Activated CD4-positive, alpha-beta T cell treated with anti-CD3 and anti-CD28 coated beads for 48 hours (primary cell): ENCODE data around the gene CPSF3.
"Not testable (repeated sequence)": the region's sequence is repeated elsewhere in the genome, so short reads cannot be mapped to it uniquely, and the experiment has no call there.

ENCODE experiments used
- DNase-seq: peaks from one replicate; pipeline ENCODE4 v3.0.0-alpha.2; 2020

CPSF3 gene

GRCh38 chr2:9472511-9472910 lies 49.1 kb downstream of the CPSF3 start:
- no peak for DNase-seq

- peak; percentile 46 for DNase-seq
Measured at GRCh38 chr2:9473308-9473984, 50.0 kb downstream of the CPSF3 start.

- peak; percentile 79 for DNase-seq
Measured at GRCh38 chr2:9473985-9474360, 50.5 kb downstream of the CPSF3 start.

GRCh38 chr2:9474361-9475057 lies 51.1 kb downstream of the CPSF3 start, which contains the start of gene IAH1:
IAH1 (plus strand) TSS chr2:9474551; CDS start chr2:9474567, 16 bp downstream.
- peak; percentile 71 for DNase-seq

GRCh38 chr2:9477914-9478313 lies 54.5 kb downstream of the CPSF3 start:
- no peak for DNase-seq

- DNase-seq: no peak
Measured at GRCh38 chr2:9478526-9478925, 55.1 kb downstream of the CPSF3 start.

GRCh38 chr2:9480157-9480556 lies 56.7 kb downstream of the CPSF3 start:
- DNase-seq: no peak

- DNase-seq: no peak
Measured at GRCh38 chr2:9483107-9483506, 59.7 kb downstream of the CPSF3 start.

- no peak for DNase-seq
Measured at GRCh38 chr2:9484533-9484932, 61.1 kb downstream of the CPSF3 start.

- DNase-seq: no peak
Measured at GRCh38 chr2:9488583-9489547, 65.4 kb downstream of the CPSF3 start.

- DNase-seq: no peak
Measured at GRCh38 chr2:9490789-9491188, 67.3 kb downstream of the CPSF3 start.

GRCh38 chr2:9492927-9493326 lies 69.5 kb downstream of the CPSF3 start:
- DNase-seq: no peak

GRCh38 chr2:9493478-9493877 lies 70.0 kb downstream of the CPSF3 start:
- no peak for DNase-seq

GRCh38 chr2:9494081-9494480 lies 70.6 kb downstream of the CPSF3 start:
- DNase-seq: no peak

- DNase-seq: peak; percentile 20
Measured at GRCh38 chr2:9497017-9497416, 73.6 kb downstream of the CPSF3 start.

GRCh38 chr2:9498210-9498609 lies 74.8 kb downstream of the CPSF3 start:
- no peak for DNase-seq

- no peak for DNase-seq
Measured at GRCh38 chr2:9508931-9509330, 85.5 kb downstream of the CPSF3 start.

- DNase-seq: not testable (repeated sequence)
Measured at GRCh38 chr2:9513946-9514345, 90.5 kb downstream of the CPSF3 start.

GRCh38 chr2:9517118-9517782 lies 93.8 kb downstream of the CPSF3 start:
- no peak for DNase-seq

GRCh38 chr2:9518163-9518562 lies 94.7 kb downstream of the CPSF3 start:
- no peak for DNase-seq

- no peak for DNase-seq
Measured at GRCh38 chr2:9518780-9519179, 95.3 kb downstream of the CPSF3 start.

GRCh38 chr2:9519250-9519649 lies 95.8 kb downstream of the CPSF3 start:
- DNase-seq: no peak
